CD14-positive monocyte (primary cell): ENCODE results near the gene TSPEAR. TPM values are rescaled to one million over a fixed set of nuclear protein-coding genes. Genes with fewer than 3 reads are reported as not detected.

Experiments used
- DNase-seq, 3 donors: peaks; one replicate each; pipeline ENCODE4 v3.0.0-alpha.2; 2011 to 2022
- H2AFZ ChIP-seq: 2 replicates; pipeline ENCODE4 v1.6.0; 2012; ENCODE audit warnings: mild to moderate bottlenecking, low read depth, low read length, inconsistent platforms; ENCODE audit not compliant: insufficient read depth, poor library complexity, severe bottlenecking
- H3K27ac ChIP-seq, 2 donors: 1 replicate in 1 of 2; 2 replicates in 1 of 2; pipeline ENCODE4 v1.5.1; 2012 to 2013; ENCODE audit warnings: low read length in 2 of 2, control low read depth in 1 of 2, inconsistent platforms in 1 of 2, low read depth in 1 of 2, mild to moderate bottlenecking in 1 of 2
- H3K27me3 ChIP-seq, 2 donors: one replicate each; pipeline versions ENCODE4 v1.6.0 to v1.6.1; 2011 to 2013; ENCODE audit warnings: low read length in 2 of 2; ENCODE audit not compliant: control insufficient read depth in 2 of 2, insufficient read depth in 2 of 2
- H3K36me3 ChIP-seq, 2 donors: replicated peaks in 1 of 2; 1 replicate in 1 of 2; 2 replicates in 1 of 2; pipeline versions ENCODE4 v1.5.1 to v1.6.1; 2012 to 2013; ENCODE audit warnings: low read length in 2 of 2, control low read depth in 1 of 2, inconsistent platforms in 1 of 2, mild to moderate bottlenecking in 1 of 2; ENCODE audit not compliant: insufficient read depth in 2 of 2, control insufficient read depth in 1 of 2
- H3K4me1 ChIP-seq, 2 donors: 1 replicate in 1 of 2; 2 replicates in 1 of 2; pipeline versions ENCODE4 v1.5.1 to v1.6.1; 2012 to 2013; ENCODE audit warnings: low read length in 2 of 2, control low read depth in 1 of 2, inconsistent platforms in 1 of 2, mild to moderate bottlenecking in 1 of 2, moderate library complexity in 1 of 2; ENCODE audit not compliant: insufficient read depth in 2 of 2, control insufficient read depth in 1 of 2
- H3K4me2 ChIP-seq: replicated peaks from 2 replicates; pipeline ENCODE3; 2012; ENCODE audit warnings: low read length, moderate library complexity, mild to moderate bottlenecking; ENCODE audit not compliant: poor library complexity, severe bottlenecking; ENCODE audit errors: extremely low read depth
- H3K4me3 ChIP-seq, 3 experiments: fragments of 200-600 bp in 1 of 3; sonication (generic) in 1 of 3; replicated peaks in 1 of 3; 1 replicate in 2 of 3; 2 replicates in 1 of 3; pipeline ENCODE4 v1.5.1; 2011 to 2013; ENCODE audit warnings: low read length in 3 of 3, mild to moderate bottlenecking in 3 of 3, control low read depth in 2 of 3, low read depth in 2 of 3, inconsistent platforms in 1 of 3, moderate library complexity in 1 of 3
- H3K79me2 ChIP-seq: 2 replicates; pipeline ENCODE4 v1.6.0; 2012; ENCODE audit warnings: mild to moderate bottlenecking, control low read depth, inconsistent platforms, low read length, moderate library complexity; ENCODE audit not compliant: insufficient read depth
- H3K9ac ChIP-seq: 2 replicates; pipeline ENCODE4 v1.6.0; 2017; ENCODE audit warnings: low read length, mild to moderate bottlenecking; ENCODE audit not compliant: insufficient read depth, poor library complexity, severe bottlenecking
- H3K9me3 ChIP-seq, 2 donors: replicated peaks in 1 of 2; 1 replicate in 1 of 2; 2 replicates in 1 of 2; pipeline versions ENCODE4 v1.5.1 to v1.6.1; 2012 to 2013; ENCODE audit warnings: low read length in 2 of 2, control low read depth in 1 of 2; ENCODE audit not compliant: control insufficient read depth in 1 of 2, insufficient read depth in 1 of 2
- H4K20me1 ChIP-seq: 2 replicates; pipeline ENCODE4 v1.6.0; 2012; ENCODE audit warnings: mild to moderate bottlenecking, low read length, control low read depth, moderate library complexity; ENCODE audit not compliant: insufficient read depth
- H3K27ac Mint-ChIP-seq, 7 donors: one replicate each; pipeline ENCODE4 v1.8.0; 2020; ENCODE audit warnings: mild to moderate bottlenecking in 7 of 7, mixed read lengths in 7 of 7, moderate library complexity in 6 of 7, inconsistent platforms in 2 of 7
- H3K27me3 Mint-ChIP-seq, 3 donors: one replicate each; pipeline ENCODE4 v1.8.0; 2021 to 2022; ENCODE audit warnings: low read depth in 3 of 3, mild to moderate bottlenecking in 3 of 3, mixed read lengths in 3 of 3, moderate library complexity in 3 of 3, inconsistent platforms in 1 of 3
- H3K36me3 Mint-ChIP-seq, 2 donors: one replicate each; pipeline ENCODE4 v1.8.0; 2020; ENCODE audit warnings: mixed read lengths in 2 of 2, inconsistent platforms in 1 of 2, mild to moderate bottlenecking in 1 of 2
- H3K4me1 Mint-ChIP-seq: one replicate; pipeline ENCODE4 v1.8.0; 2020; ENCODE audit warnings: mild to moderate bottlenecking, mixed read lengths
- H3K4me3 Mint-ChIP-seq, 2 donors: one replicate each; pipeline ENCODE4 v1.8.0; 2020; ENCODE audit warnings: mild to moderate bottlenecking in 2 of 2, mixed read lengths in 2 of 2, moderate library complexity in 1 of 2
- H3K9me3 Mint-ChIP-seq, 7 donors: one replicate each; pipeline ENCODE4 v1.8.0; 2020 to 2022; ENCODE audit warnings: mixed read lengths in 7 of 7, mild to moderate bottlenecking in 6 of 7, moderate library complexity in 6 of 7, inconsistent platforms in 2 of 7
- WGBS: methylation state at CpG from one replicate; pipeline ENCODE4 v1.1.5; 2013; ENCODE audit warnings: missing lambda C conversion rate; ENCODE audit not compliant: insufficient coverage; 5-methylcytosine and 5-hydroxymethylcytosine counted together
- intact Hi-C, 2 donors: fragments of 100-400 bp; cut with micrococcal nuclease; formaldehyde crosslinking; loops; one replicate each; pipeline versions ENCODE4 v1.15.0 to v1.15.1; 2023
- polyA plus RNA-seq, 3 donors: library from polyadenylated mRNA; depleted of rRNA in 1 of 3; unstranded in 2 of 3; stranded (reverse) in 1 of 3; fragments of 300-500 nt in 2 of 3; fragments of >200 nt in 1 of 3; fragmentation: Illumina TruSeq in 2 of 3; gene quantifications; 1 replicate in 2 of 3; 2 replicates in 1 of 3; pipeline ENCODE4 v1.2.3, GENCODE V29; 2012 to 2021
- TF ChIP-seq, protein P1 (sequence below): fragments of 200-600 bp; IDR thresholded peaks from one replicate; pipeline ENCODE4 v1.8.0; 2022; ENCODE audit warnings: antibody characterized with exemption, mild to moderate bottlenecking

The TSPEAR gene
- polyA plus RNA-seq, 3 donors: not detected

DNA sequence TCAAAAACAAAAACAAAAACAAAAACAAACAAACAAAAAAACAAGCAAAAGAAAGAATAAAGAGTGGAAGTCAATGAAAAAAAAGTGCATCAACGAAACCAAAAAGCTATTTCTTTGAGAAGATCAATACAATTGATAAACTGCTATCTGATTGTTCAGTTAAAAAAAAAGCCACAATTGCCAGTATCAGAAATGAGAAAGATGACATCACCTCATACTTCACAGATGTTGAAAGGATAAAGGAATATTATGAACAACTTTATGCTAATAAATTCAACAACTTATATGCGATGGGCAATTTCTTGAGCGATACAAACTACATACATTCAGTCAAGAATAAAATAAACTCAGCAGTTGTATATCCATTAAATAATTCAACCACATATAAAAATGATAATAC, 258.3 kb downstream of the TSPEAR start:
- no CpG with 5 or more reads among the region's 3 CpGs for WGBS
- no peak for DNase-seq
- intact Hi-C loops: loop anchor here in 1 of 2 donors (5.0 to 10.0 kb wide), 2 partner anchors 116 to 362 kb away; partner anchors contain the start of genes CFAP410 and SUMO3
- H4K20me1 ChIP-seq: no peaks in the 10 kb centered on the region
- Mint-ChIP-seq H3K4me1 (peaks cover 4% of the 10 kb centered on the region), H3K27ac (no peak overlapping the region), H3K4me3 (no peak overlapping the region), H3K9me3 (peaks cover 8 to 24% (median 15%) of the 10 kb centered on the region in 7 donors), H3K36me3 (no peaks in the 10 kb centered on the region), H3K27me3 (peaks cover 14 to 54% (median 27%) of the 10 kb centered on the region in 3 donors)
- H3K27me3 ChIP-seq: peaks cover 0 to 9% of the 10 kb centered on the region in 2 donors
- H3K4me3 ChIP-seq: no peak overlapping the region
- no peaks in the 10 kb centered on the region for H3K79me2 ChIP-seq
- TF ChIP-seq, protein P1, sequence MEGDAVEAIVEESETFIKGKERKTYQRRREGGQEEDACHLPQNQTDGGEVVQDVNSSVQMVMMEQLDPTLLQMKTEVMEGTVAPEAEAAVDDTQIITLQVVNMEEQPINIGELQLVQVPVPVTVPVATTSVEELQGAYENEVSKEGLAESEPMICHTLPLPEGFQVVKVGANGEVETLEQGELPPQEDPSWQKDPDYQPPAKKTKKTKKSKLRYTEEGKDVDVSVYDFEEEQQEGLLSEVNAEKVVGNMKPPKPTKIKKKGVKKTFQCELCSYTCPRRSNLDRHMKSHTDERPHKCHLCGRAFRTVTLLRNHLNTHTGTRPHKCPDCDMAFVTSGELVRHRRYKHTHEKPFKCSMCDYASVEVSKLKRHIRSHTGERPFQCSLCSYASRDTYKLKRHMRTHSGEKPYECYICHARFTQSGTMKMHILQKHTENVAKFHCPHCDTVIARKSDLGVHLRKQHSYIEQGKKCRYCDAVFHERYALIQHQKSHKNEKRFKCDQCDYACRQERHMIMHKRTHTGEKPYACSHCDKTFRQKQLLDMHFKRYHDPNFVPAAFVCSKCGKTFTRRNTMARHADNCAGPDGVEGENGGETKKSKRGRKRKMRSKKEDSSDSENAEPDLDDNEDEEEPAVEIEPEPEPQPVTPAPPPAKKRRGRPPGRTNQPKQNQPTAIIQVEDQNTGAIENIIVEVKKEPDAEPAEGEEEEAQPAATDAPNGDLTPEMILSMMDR: no peak
- H3K4me2 ChIP-seq: no peak overlapping the region
- H3K4me1 ChIP-seq: peaks cover 6 to 13% of the 10 kb centered on the region in 2 donors
- peaks cover 0 to 9% of the 10 kb centered on the region in 2 donors for H3K9me3 ChIP-seq
- no peak overlapping the region for H3K9ac ChIP-seq
- no peak overlapping the region for H2AFZ ChIP-seq
- H3K36me3 ChIP-seq: no peaks in the 10 kb centered on the region
- no peak overlapping the region for H3K27ac ChIP-seq

DNA sequence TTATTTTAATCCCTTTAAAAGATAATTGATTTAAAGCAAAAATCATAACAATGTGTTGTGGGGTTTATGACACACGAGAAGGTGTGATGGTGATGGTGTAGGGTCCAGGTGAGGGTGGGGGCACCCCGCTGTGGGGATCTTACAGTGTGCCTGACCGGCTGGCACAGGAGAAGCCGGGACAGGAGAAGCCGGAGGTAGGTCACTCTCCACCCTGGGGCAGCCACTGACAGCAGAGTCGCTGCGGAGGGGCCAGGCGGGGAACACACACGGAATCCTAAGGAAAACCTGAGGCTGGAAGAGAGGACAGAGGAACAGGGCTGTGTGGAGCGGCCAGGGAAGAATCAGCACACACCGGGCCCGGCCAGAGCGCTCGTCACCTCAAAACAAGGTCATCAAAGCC, 260.4 kb downstream of the TSPEAR start:
- Histone ChIP-seq H3K4me1 (peaks cover 2 to 8% of the 10 kb centered on the region in 2 donors), H4K20me1 (no peaks in the 10 kb centered on the region), H3K79me2 (no peaks in the 10 kb centered on the region), H2AFZ (no peak overlapping the region), H3K9me3 (peaks cover 0 to 9% of the 10 kb centered on the region in 2 donors), H3K36me3 (no peaks in the 10 kb centered on the region), H3K4me3 (no peak overlapping the region), H3K27me3 (peaks cover 0 to 12% of the 10 kb centered on the region in 2 donors), H3K27ac (no peak overlapping the region), H3K9ac (no peak overlapping the region), H3K4me2 (no peak overlapping the region)
- Mint-ChIP-seq H3K9me3 (peaks cover 9 to 31% (median 19%) of the 10 kb centered on the region in 7 donors), H3K27ac (no peak overlapping the region), H3K27me3 (peaks cover 23 to 62% (median 36%) of the 10 kb centered on the region in 3 donors), H3K4me3 (no peak overlapping the region), H3K4me1 (peaks cover 4% of the 10 kb centered on the region), H3K36me3 (no peaks in the 10 kb centered on the region)
- intact Hi-C loops: loop anchor here in 1 of 2 donors (5.0 to 10.0 kb wide), 2 partner anchors 114 to 364 kb away; partner anchors contain the start of genes CFAP410 and SUMO3
- TF ChIP-seq, protein P1: no peak
- no peak for DNase-seq
- WGBS: 89% methylated on average over 11 of the region's 14 CpGs
